Retinal pigment epithelial cell (primary cell): ENCODE results near the gene RHEB.

ENCODE experiments used
- DNase-seq: peaks from one replicate; pipeline ENCODE4 v3.0.0-alpha.2; 2010; ENCODE audit warnings: low read depth
- H3K4me3 ChIP-seq: 2 replicates; pipeline ENCODE4 v1.5.1; 2011; ENCODE audit warnings: mild to moderate bottlenecking, low read length, control low read depth, moderate library complexity
- CTCF ChIP-seq: conservative IDR thresholded peaks from 2 replicates; pipeline ENCODE4 v1.5.1; 2011; ENCODE audit warnings: low read depth, low read length, control low read depth, inconsistent platforms

The RHEB gene

GRCh38 chr7:151469281-151469680, 50.4 kb downstream of the RHEB start:
- H3K4me3 ChIP-seq: no peak overlapping the region
- TF ChIP-seq CTCF: no peak
- DNase-seq: no peak

- DNase-seq: no peak
- no peak for TF ChIP-seq CTCF
- H3K4me3 ChIP-seq: no peak overlapping the region
Observed at GRCh38 chr7:151468217-151469018, 51.3 kb downstream of the RHEB start.

GRCh38 chr7:151465169-151465568, 54.5 kb downstream of the RHEB start:
- DNase-seq: no peak
- H3K4me3 ChIP-seq: no peak overlapping the region
- no peak for TF ChIP-seq CTCF

GRCh38 chr7:151462306-151462779, 57.4 kb downstream of the RHEB start:
- DNase-seq: no peak
- no peak overlapping the region for H3K4me3 ChIP-seq
- no peak for TF ChIP-seq CTCF

- no peak for DNase-seq
- no peak for TF ChIP-seq CTCF
- H3K4me3 ChIP-seq: no peak overlapping the region
Observed at GRCh38 chr7:151461942-151462230, 57.8 kb downstream of the RHEB start.

- DNase-seq: no peak
- no peak overlapping the region for H3K4me3 ChIP-seq
- TF ChIP-seq CTCF: no peak
Observed at GRCh38 chr7:151461096-151461941, 58.4 kb downstream of the RHEB start.

- H3K4me3 ChIP-seq: peak overlapping the region; percentile 34
- DNase-seq: no peak
- TF ChIP-seq CTCF: no peak
Observed at GRCh38 chr7:151460474-151460855, 59.2 kb downstream of the RHEB start.
